Activated T-helper 1 cell treated with Interleukin-2 at 50 U/mL for 16 hours (primary cell): ENCODE results near the gene LAD1.

ENCODE experiments used
- DNase-seq: peaks from one replicate; pipeline ENCODE4 v3.0.0-alpha.2; 2020; ENCODE audit warnings: low read depth

The LAD1 gene

DNA sequence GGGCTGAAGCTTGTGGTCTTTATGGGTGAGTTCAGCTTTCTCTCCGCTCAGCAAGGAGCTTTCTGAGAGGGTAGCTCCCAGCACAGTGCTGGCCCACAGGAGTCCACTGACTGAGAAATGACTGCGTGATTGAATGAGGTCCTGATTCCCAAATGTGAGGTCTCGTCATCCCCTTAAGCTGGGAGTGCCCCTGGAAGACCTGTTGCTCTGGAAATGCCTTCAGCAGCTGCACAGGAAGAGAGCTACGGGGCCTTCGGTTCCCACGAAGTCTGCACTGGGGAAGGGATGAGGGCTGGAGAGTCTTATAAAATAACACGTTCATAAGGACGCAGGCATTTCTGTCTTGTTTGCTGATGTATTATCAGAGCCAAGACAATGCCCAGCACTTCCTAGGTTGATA lies 35.7 kb downstream of the LAD1 start:
- no peak for DNase-seq

GRCh38 chr1:201362906-201363305 lies 36.2 kb downstream of the LAD1 start:
- DNase-seq: no peak

DNA sequence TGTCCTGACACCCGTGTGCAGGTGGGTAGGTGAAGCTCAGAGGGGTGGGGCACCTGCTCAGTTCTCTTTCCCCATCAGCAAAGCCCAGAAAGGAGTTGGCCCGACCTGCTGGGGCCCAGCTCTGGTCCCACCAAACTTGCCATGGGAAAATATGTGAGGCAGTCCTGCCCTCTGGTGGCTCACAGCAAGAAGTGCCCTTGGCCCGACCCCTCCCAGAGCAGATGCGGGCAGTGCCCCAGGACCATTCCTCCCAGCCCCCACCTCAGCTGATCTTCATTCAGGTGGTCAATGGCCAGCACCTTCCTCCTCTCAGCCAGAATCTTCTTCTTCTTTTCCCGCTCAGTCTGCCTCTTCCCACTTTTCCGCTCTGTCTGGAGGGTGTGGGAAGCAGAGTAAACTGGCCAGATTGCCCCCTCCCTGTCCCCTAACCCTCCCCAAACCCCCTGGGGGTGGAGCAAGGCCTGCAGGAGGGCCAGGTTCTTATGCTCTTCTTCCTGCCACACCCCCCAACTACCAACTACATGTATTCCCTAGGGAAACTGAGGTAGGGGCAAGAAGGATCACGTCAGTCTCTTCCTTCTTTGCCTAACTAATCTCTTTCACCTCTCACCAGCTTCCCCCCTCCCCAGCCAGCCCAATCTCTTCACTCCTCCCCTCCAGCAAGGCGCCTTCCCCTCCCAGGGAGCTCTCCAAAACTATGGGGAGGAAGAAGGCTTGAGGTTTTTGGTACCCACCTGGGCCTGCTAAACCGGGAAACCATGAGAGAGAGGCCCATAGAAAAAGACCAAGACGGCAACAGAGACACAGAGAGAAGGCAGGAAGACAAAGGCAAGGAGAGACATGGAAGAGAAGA lies 37.2 kb downstream of the LAD1 start:
- DNase-seq: no peak

- no peak for DNase-seq
These were observed 38.0 kb downstream of the LAD1 start for GRCh38 chr1:201360901-201361651.

- no peak for DNase-seq
These were observed 38.6 kb downstream of the LAD1 start for GRCh38 chr1:201360486-201360885.

DNA sequence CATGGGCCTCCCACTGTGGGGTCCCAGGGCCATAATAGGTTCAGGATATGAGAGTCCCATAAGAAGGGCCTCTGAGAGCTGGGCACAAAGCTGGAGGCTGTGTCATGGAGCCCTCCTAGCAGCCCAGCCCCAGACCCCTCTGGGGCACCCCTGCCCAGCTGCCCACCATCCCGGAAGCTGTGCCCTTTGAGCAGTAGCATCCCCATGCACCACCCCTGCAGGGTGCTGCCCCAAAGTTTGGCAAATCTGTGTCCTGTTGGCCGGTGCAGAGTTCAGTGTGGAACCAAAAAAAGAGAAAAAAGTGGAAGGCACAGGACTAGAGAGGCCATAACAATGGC lies 39.3 kb downstream of the LAD1 start:
- DNase-seq: no peak

DNA sequence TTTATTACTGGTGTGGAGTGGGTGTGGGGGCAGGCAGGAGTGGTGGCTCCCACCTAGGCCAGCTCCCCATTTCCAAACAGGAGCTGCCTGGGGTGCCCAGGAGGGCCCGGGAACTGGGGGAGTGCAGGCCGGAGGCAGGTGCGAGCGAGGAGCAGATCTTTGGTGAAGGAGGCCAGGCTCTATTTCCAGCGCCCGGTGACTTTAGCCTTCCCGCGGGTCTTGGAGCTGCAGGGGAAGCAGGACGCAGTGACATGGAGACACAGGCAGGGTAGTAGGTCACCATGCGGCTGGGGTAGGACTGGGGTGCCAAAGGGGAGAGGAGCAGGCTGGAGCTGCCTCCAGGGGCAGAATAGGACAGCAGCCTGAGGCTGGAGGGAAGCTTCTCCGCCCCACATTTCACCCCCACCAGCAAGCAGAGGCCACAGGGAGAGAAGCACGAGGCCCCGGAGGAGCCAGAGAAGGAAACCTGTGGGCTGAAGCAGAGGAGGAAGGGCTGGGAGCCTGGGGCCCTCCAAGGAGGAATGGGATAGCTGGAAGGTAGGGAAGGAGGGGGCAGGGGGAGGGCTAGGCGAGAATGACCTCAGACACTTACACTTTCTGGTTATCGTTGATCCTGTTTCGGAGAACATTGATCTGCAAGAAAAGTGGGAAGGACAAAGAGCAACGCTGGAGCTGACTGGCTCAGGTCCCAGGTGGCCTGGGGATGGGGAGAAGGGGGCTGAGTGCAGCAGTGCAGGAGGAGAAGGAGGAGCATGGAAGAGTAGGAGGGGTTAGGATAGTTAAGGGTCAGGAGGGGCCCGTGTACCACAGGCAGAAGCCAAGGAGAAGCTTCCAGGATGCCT lies 39.9 kb downstream of the LAD1 start:
- no peak for DNase-seq

DNA sequence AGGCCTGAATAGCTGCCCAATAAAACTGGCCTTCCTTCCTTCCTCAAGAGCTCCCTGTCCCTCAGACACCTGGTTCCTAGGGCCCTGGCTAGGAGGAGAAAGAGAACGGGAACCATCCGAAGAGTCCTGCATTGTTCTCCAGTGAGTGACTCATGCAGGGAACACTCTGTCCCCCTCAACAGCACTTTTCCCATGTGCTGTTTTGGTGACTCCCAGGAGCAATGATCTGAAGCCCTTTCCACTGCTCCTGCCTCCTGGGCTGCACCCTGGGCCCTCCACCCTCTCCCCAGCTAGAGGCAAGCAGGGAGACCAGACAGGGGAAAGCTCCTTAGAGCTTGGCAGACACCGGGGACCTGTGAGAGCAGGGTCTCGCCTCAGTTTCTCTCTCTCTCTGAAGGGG lies 40.5 kb downstream of the LAD1 start:
- no peak for DNase-seq

GRCh38 chr1:201357636-201358348 lies 41.3 kb downstream of the LAD1 start:
- DNase-seq: no peak

DNA sequence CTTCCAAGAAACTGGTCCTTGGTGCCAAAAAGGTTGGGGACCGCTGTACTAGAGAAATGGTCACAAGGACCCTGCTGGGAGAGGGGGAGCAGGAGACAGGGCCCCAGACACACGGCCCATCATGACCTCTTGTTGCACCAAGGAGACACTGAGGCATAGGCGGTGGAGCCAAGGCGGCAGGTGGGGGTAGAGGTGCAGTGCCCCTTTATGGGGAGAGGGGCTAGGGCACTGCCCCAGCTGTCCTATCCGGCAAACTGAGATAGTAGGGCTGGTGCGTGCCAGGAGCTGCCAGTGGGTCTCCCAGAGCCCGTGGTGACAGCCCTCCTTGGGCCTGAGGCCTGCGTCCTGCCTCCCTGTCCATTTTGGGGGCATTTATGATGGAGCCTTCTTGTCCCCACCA lies 41.9 kb downstream of the LAD1 start:
- no peak for DNase-seq

- no peak for DNase-seq
These were observed 42.4 kb downstream of the LAD1 start for GRCh38 chr1:201356701-201357100.

GRCh38 chr1:201356236-201356635 lies 42.9 kb downstream of the LAD1 start:
- DNase-seq: no peak

GRCh38 chr1:201355471-201355870 lies 43.7 kb downstream of the LAD1 start:
- no peak for DNase-seq

DNA sequence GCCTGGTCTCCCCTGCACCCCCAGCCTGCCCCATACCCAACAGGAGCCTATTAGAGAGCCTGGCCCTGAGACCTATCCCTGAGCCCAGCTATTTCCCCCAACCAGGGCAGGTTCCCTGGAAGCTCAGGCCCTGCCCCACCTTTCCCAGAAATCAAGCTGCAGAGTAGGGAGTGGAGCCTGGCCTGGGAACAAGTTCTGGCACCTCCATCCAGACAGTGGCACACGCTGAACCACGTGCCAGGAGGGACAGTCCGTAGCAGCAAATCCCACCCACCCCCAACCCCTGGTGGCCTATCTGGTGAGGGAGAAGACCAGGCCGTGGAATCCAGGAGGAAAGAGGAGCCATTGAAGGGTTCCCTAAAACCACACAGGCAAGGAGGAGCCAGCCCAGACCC lies 44.2 kb downstream of the LAD1 start:
- no peak for DNase-seq

GRCh38 chr1:201354151-201354900 lies 44.8 kb downstream of the LAD1 start:
- DNase-seq: no peak

- no peak for DNase-seq
These were observed 45.8 kb downstream of the LAD1 start for GRCh38 chr1:201353186-201353940.

GRCh38 chr1:201351617-201352016 lies 47.5 kb downstream of the LAD1 start:
- DNase-seq: no peak

DNA sequence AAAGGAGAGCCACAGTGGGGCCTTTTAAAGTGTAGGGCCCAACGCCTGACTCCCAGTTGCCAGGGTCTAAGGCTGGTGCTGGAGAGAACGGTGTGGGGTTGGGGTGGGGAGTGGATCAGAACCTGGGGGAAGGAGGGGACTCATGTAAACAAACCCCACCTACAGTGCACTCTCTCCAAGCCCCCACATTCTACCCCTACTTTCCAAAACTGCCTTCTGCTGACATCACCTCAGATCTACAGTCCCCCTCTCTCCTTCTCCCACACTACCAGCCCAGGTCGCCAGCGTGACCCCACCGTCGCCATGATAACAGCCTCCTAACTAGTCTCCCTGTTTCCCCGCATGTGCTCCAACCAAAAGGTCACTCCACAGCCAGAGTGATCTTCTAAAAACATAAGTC lies 48.2 kb downstream of the LAD1 start:
- DNase-seq: no peak

DNA sequence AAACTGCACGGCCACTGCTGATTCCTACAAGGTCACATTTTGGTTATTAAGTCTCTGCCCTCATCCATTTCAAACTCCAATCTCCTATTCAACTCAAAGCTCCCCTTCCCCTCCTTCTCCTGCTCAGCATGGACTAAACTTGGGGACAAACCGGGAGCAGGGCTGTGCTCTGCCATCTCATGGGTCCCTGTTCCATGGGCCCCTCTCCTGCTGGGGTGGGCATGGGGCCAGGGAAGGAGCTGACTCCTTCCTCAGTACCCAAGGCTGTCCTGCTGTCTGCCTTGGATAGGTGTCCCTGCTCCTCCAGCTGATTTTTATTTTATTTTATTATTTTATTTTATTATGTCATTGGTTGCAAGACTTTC lies 48.8 kb downstream of the LAD1 start:
- no peak for DNase-seq

DNA sequence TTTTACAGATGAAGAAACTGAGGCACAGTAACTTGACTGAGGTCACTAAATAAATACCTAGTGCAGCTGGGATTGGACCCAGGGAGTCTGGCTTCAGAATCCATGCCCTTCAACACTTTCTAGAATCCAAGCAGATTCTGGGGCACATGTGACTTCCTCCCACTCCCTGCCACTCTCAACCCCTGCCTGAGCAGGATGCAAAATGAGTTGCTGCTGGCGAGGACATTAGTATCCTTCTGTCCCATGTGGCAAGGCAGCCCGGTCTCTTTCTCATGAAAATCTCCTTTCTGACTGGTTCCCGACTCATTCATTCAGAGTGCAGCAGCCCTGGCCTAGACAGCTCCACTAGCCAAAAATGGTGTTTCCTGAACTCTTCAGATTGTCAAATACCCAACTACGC lies 50.0 kb downstream of the LAD1 start:
- DNase-seq: no peak

DNA sequence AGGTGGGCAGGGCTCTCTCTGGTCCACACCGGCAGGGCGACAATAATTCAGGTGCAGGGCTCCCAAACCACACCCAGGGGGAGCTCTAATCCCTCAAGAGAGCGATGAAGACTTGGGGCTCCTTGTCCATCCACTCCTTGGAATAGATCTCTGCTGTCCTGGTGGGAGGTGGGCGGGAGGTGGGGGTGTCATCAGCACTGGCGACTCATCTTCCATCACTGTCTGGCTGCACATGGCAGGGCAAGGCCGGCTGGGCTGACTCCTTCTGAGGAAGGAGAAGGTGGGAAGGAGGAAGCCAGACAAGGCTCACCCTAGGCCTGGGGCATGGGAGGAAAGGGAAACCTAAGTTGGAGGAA lies 50.9 kb downstream of the LAD1 start:
- no peak for DNase-seq
